Tibial artery (tissue), 4 donors: ENCODE results near the gene MKKS.

Experiments
- DNase-seq, 2 donors: peaks; one replicate each; pipeline ENCODE4 v3.0.0-alpha.2; 2019
- H3K27ac ChIP-seq, 2 donors: fragments of 200-600 bp; sonication (generic) in 1 of 2; 1 replicate in 1 of 2; 2 replicates in 1 of 2; pipeline ENCODE4 v1.5.1; 2018 to 2019; ENCODE audit warnings: mild to moderate bottlenecking in 1 of 2
- H3K27me3 ChIP-seq, 2 donors: fragments of 200-600 bp; sonication (generic) in 1 of 2; one replicate each; pipeline versions ENCODE4 v1.5.1 to v1.6.0; 2016 to 2019
- H3K36me3 ChIP-seq, 3 donors: fragments of 200-600 bp; sonication (generic) in 2 of 3; one replicate each; pipeline ENCODE4 v1.5.1; 2016 to 2019; ENCODE audit warnings: mild to moderate bottlenecking in 2 of 3
- H3K4me1 ChIP-seq, 4 donors: fragments of 200-600 bp; sonication (generic) in 2 of 4; 1 replicate in 3 of 4; 2 replicates in 1 of 4; pipeline ENCODE4 v1.5.1; 2016 to 2019
- H3K4me3 ChIP-seq, 2 donors: fragments of 200-600 bp; sonication (generic) in 1 of 2; 1 replicate in 1 of 2; 2 replicates in 1 of 2; pipeline ENCODE4 v1.5.1; 2018 to 2019; ENCODE audit warnings: mild to moderate bottlenecking in 2 of 2
- H3K9me3 ChIP-seq, 3 donors: fragments of 200-600 bp; sonication (generic) in 1 of 3; one replicate each; pipeline ENCODE4 v1.5.1; 2016 to 2019
- intact Hi-C: fragments of 100-400 bp; cut with DNase I; formaldehyde crosslinking; loops from one replicate; pipeline ENCODE4 v1.15.0; 2023; ENCODE audit warnings: low total_unique reads
- TF ChIP-seq, protein P1 (sequence below), 2 experiments: fragments of 200-600 bp in 1 of 2; fragments of 450-650 bp in 1 of 2; IDR thresholded peaks; one replicate each; pipeline ENCODE4 v1.5.1; 2017 to 2019; ENCODE audit warnings: antibody characterized with exemption in 2 of 2, mild to moderate bottlenecking in 1 of 2, moderate library complexity in 1 of 2

The MKKS gene

GRCh38 chr20:10368702-10369041 is 65.3 kb downstream of the MKKS start:
- intact Hi-C loops, result no loop called here
- no peak for DNase-seq
- peaks cover 0 to 13% (median 4%) of the 10 kb centered on the region in 4 donors for H3K4me1 ChIP-seq
- TF ChIP-seq, protein P1, sequence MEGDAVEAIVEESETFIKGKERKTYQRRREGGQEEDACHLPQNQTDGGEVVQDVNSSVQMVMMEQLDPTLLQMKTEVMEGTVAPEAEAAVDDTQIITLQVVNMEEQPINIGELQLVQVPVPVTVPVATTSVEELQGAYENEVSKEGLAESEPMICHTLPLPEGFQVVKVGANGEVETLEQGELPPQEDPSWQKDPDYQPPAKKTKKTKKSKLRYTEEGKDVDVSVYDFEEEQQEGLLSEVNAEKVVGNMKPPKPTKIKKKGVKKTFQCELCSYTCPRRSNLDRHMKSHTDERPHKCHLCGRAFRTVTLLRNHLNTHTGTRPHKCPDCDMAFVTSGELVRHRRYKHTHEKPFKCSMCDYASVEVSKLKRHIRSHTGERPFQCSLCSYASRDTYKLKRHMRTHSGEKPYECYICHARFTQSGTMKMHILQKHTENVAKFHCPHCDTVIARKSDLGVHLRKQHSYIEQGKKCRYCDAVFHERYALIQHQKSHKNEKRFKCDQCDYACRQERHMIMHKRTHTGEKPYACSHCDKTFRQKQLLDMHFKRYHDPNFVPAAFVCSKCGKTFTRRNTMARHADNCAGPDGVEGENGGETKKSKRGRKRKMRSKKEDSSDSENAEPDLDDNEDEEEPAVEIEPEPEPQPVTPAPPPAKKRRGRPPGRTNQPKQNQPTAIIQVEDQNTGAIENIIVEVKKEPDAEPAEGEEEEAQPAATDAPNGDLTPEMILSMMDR (IDR thresholded peaks at IDR 0.05), result no peak
- H3K27ac ChIP-seq, result no peak overlapping the region
- H3K27me3 ChIP-seq, result no peaks in the 10 kb centered on the region
- H3K36me3 ChIP-seq, result no peaks in the 10 kb centered on the region
- no peak overlapping the region for H3K4me3 ChIP-seq
- H3K9me3 ChIP-seq, result no peaks in the 10 kb centered on the region

DNA sequence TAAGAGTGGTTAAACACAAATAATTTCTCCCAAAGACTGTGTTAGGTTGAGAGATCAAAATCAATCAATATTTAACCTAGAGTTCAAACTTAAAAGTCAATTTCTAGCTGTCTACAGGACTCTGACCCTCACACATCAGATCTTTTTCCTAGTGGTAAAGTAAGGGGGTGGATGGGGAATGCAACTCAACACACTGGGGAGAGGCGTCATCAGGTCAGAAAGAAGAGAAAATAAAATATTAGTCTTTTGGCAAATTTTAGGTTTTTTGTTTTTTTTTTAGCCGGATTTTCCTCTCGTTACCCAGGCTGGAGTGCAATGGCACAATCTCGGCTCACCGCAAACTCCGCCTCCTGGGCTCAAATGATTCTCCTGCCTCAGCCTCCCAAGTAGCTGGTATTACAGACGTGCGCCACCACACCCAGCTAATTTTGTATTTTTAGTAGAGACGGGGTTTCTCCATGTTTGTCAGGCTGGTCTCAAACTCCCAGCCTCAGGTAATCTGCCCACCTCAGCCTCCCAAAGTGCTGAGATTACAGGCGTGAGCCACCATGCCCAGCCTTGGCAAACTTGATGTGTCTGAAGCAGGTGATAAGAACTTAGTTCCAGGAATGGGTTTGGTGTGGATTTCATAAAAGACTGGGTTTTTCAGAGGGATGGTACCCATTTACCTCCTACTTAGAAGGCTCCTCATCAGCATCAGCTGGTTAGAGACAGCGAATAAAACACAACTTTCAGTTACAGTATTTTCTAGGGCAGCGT is 65.9 kb downstream of the MKKS start:
- peaks cover 0 to 13% (median 4%) of the 10 kb centered on the region in 4 donors for H3K4me1 ChIP-seq
- no peaks in the 10 kb centered on the region for H3K27me3 ChIP-seq
- no peak for DNase-seq
- TF ChIP-seq, protein P1 (IDR thresholded peaks at IDR 0.05), result no peak
- no peak overlapping the region for H3K4me3 ChIP-seq
- H3K36me3 ChIP-seq, result no peaks in the 10 kb centered on the region
- intact Hi-C loops, result no loop called here
- H3K27ac ChIP-seq, result no peak overlapping the region
- no peaks in the 10 kb centered on the region for H3K9me3 ChIP-seq

DNA sequence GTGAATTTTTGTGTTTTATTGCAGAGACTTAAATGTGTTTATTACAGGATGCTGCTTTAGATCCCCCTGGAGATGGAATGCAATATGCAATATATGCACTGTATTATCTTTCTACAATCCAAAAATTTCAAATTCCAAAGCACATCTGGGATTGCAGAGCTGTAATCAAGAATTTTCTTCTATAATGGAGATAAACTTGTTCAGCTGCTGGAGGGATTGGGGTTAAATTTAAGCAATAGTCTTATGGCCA is 66.4 kb downstream of the MKKS start:
- Histone ChIP-seq H3K4me3 (no peak overlapping the region), H3K36me3 (no peaks in the 10 kb centered on the region), H3K4me1 (peaks cover 0 to 13% (median 4%) of the 10 kb centered on the region in 4 donors), H3K27ac (no peak overlapping the region), H3K27me3 (no peaks in the 10 kb centered on the region), H3K9me3 (no peaks in the 10 kb centered on the region)
- no peak for DNase-seq
- TF ChIP-seq, protein P1 (IDR thresholded peaks at IDR 0.05), result no peak
- intact Hi-C loops, result no loop called here

GRCh38 chr20:10366898-10367692 is 66.9 kb downstream of the MKKS start:
- H3K27ac ChIP-seq, result no peak overlapping the region
- H3K4me1 ChIP-seq, result peaks cover 0 to 13% (median 4%) of the 10 kb centered on the region in 4 donors
- H3K27me3 ChIP-seq, result no peaks in the 10 kb centered on the region

GRCh38 chr20:10362674-10363073 is 71.3 kb downstream of the MKKS start:
- H3K4me1 ChIP-seq, result peaks cover 0 to 10% (median 2%) of the 10 kb centered on the region in 4 donors
- H3K4me3 ChIP-seq, result no peak overlapping the region
- intact Hi-C loops, result no loop called here
- H3K36me3 ChIP-seq, result no peaks in the 10 kb centered on the region
- TF ChIP-seq, protein P1 (IDR thresholded peaks at IDR 0.05), result no peak
- no peak overlapping the region for H3K27ac ChIP-seq
- no peak for DNase-seq
- H3K27me3 ChIP-seq, result no peaks in the 10 kb centered on the region
- H3K9me3 ChIP-seq, result no peaks in the 10 kb centered on the region

More at GRCh38 chr20:10366898-10367692, 66.9 kb downstream of the MKKS start:
- no peaks in the 10 kb centered on the region for H3K9me3 ChIP-seq
- no peak overlapping the region for H3K4me3 ChIP-seq
- no peaks in the 10 kb centered on the region for H3K36me3 ChIP-seq
- TF ChIP-seq, protein P1 (IDR thresholded peaks at IDR 0.05), result no peak
- intact Hi-C loops, result no loop called here
- DNase-seq, result no peak
